ENCODE data around the gene DACH1.

The DACH1 gene

GRCh38 chr13:71540098-71540497 lies 326.9 kb downstream of the DACH1 start:
- DNase-seq = no peak

GRCh38 chr13:71536201-71536600 lies 330.8 kb downstream of the DACH1 start:
- DNase-seq = no peak

- no peak for DNase-seq
Measured at GRCh38 chr13:71524613-71525304, 342.2 kb downstream of the DACH1 start.

GRCh38 chr13:71524245-71524612 lies 342.8 kb downstream of the DACH1 start:
- DNase-seq = no peak

GRCh38 chr13:71522941-71523526 lies 344.0 kb downstream of the DACH1 start:
- DNase-seq = no peak

- DNase-seq = no peak
Measured at GRCh38 chr13:71517004-71517403, 350.0 kb downstream of the DACH1 start.

- no peak for DNase-seq
Measured at GRCh38 chr13:71516521-71516920, 350.5 kb downstream of the DACH1 start.

GRCh38 chr13:71515744-71516038 lies 351.3 kb downstream of the DACH1 start:
- no peak for DNase-seq

- DNase-seq = no peak
Measured at GRCh38 chr13:71514900-71515743, 351.9 kb downstream of the DACH1 start.

GRCh38 chr13:71513411-71514033 lies 353.5 kb downstream of the DACH1 start:
- no peak for DNase-seq

GRCh38 chr13:71503781-71504180 lies 363.2 kb downstream of the DACH1 start:
- DNase-seq = no peak

- DNase-seq = no peak
Measured at GRCh38 chr13:71499944-71500514, 367.0 kb downstream of the DACH1 start.

GRCh38 chr13:71499235-71499634 lies 367.8 kb downstream of the DACH1 start:
- no peak for DNase-seq

GRCh38 chr13:71493189-71493588 lies 373.8 kb downstream of the DACH1 start:
- DNase-seq = no peak

- DNase-seq = no peak
Measured at GRCh38 chr13:71492346-71492871, 374.6 kb downstream of the DACH1 start.

GRCh38 chr13:71491010-71491409 lies 376.0 kb downstream of the DACH1 start:
- no peak for DNase-seq

- no peak for DNase-seq
Measured at GRCh38 chr13:71489041-71489440, 378.0 kb downstream of the DACH1 start.

- DNase-seq = no peak
Measured at GRCh38 chr13:71488201-71488600, 378.8 kb downstream of the DACH1 start.

GRCh38 chr13:71485913-71486312 lies 381.1 kb downstream of the DACH1 start:
- DNase-seq = no peak

- no peak for DNase-seq
Measured at GRCh38 chr13:71483733-71484132, 383.3 kb downstream of the DACH1 start.

- no peak for DNase-seq
Measured at GRCh38 chr13:71481501-71481900, 385.5 kb downstream of the DACH1 start.

- no peak for DNase-seq
Measured at GRCh38 chr13:71481046-71481445, 386.0 kb downstream of the DACH1 start.

GRCh38 chr13:71477735-71478134 lies 389.3 kb downstream of the DACH1 start:
- no peak for DNase-seq
